A204.1 (cell line): ENCODE results near the gene MAL.

Experiments
- FAIRE-seq: peaks from 2 replicates; lab custom pipeline; 2012; peaks lifted over from hg19 to GRCh38; lab: Jason Lieb, UNC

The MAL gene

GRCh38 chr2:95025406-95026319, at the start of gene MAL:
MAL (plus strand) TSS chr2:95025708; CDS start chr2:95025793, 85 bp downstream.
- FAIRE-seq, result no peak

GRCh38 chr2:94977826-94978225, 47.7 kb upstream of the MAL start:
- no peak for FAIRE-seq

GRCh38 chr2:94978917-94979316, 46.6 kb upstream of the MAL start:
- FAIRE-seq, result no peak

- no peak for FAIRE-seq
These were observed 45.8 kb upstream of the MAL start for GRCh38 chr2:94979406-94980375.

- FAIRE-seq, result no peak
These were observed 45.1 kb upstream of the MAL start for GRCh38 chr2:94980406-94980805.

- no peak for FAIRE-seq
These were observed 43.4 kb upstream of the MAL start for GRCh38 chr2:94982156-94982555.

GRCh38 chr2:94982675-94983074, 42.8 kb upstream of the MAL start:
- no peak for FAIRE-seq

GRCh38 chr2:94984964-94985575, 40.4 kb upstream of the MAL start:
- no peak for FAIRE-seq

GRCh38 chr2:94985636-94986035, 39.9 kb upstream of the MAL start:
- no peak for FAIRE-seq

- peak; percentile 90 for FAIRE-seq
These were observed 39.0 kb upstream of the MAL start for GRCh38 chr2:94986392-94986963.

- no peak for FAIRE-seq
These were observed 38.2 kb upstream of the MAL start for GRCh38 chr2:94987074-94988020.

- no peak for FAIRE-seq
These were observed 34.6 kb upstream of the MAL start for GRCh38 chr2:94990956-94991355.

GRCh38 chr2:94992360-94992759, 33.1 kb upstream of the MAL start:
- no peak for FAIRE-seq

GRCh38 chr2:94993176-94994062, 32.1 kb upstream of the MAL start:
- no peak for FAIRE-seq

- no peak for FAIRE-seq
These were observed 31.2 kb upstream of the MAL start for GRCh38 chr2:94994063-94994913.

GRCh38 chr2:94994914-94995552, 30.5 kb upstream of the MAL start:
- FAIRE-seq, result no peak

GRCh38 chr2:94995553-94996304, 29.8 kb upstream of the MAL start:
- no peak for FAIRE-seq
